K562 (cell line): Measurements from ENCODE around the gene NUMB.

Experiments
- ELF2 ChIP-seq: fragments of 250-450 bp; sonication (Bioruptor Pico); IDR thresholded peaks from 2 replicates; pipeline ENCODE4 v1.5.0; 2021; ENCODE audit warnings: mild to moderate bottlenecking
- FOXP1 ChIP-seq: sonication (generic); formaldehyde crosslinking; IDR thresholded peaks from 2 replicates; pipeline ENCODE4 v1.8.0; 2022; ENCODE audit warnings: mild to moderate bottlenecking, missing genetic modification reagents
- MAFK ChIP-seq: IDR thresholded peaks from 2 replicates; pipeline ENCODE4 v1.6.1; 2011; ENCODE audit warnings: low read length, improper control_type of control experiment
- RAD21 ChIP-seq, 2 experiments: fragments of 250-450 bp in 1 of 2; fragments of 450-650 bp in 1 of 2; sonication (Bioruptor Pico) in 1 of 2; formaldehyde crosslinking in 1 of 2; IDR thresholded peaks in 1 of 2; conservative IDR thresholded peaks in 1 of 2; 2 replicates each; pipeline versions ENCODE4 v1.4.0 to v1.8.0; 2020 to 2022; ENCODE audit warnings: mild to moderate bottlenecking in 2 of 2, moderate library complexity in 1 of 2
- TFAM ChIP-seq: fragments of 250-450 bp; sonication (Bioruptor Pico); conservative IDR thresholded peaks from 2 replicates; pipeline ENCODE4 v1.5.0; 2021; ENCODE audit warnings: mild to moderate bottlenecking, moderate library complexity
- ZC3H11A ChIP-seq: IDR thresholded peaks from 2 replicates; pipeline ENCODE4 v1.6.1; 2012; ENCODE audit warnings: low read depth, low read length, improper control_type of control experiment
- TF ChIP-seq, protein P1 (sequence below), 2 experiments: fragments of 450-650 bp in 1 of 2; sonication (generic) in 1 of 2; formaldehyde crosslinking in 1 of 2; IDR thresholded peaks in 1 of 2; conservative IDR thresholded peaks in 1 of 2; 2 replicates each; pipeline versions ENCODE4 v1.6.1 to v1.8.1; 2016 to 2023; ENCODE audit warnings: mild to moderate bottlenecking in 2 of 2, moderate library complexity in 2 of 2, inconsistent platforms in 1 of 2, missing genetic modification reagents in 1 of 2
- TF ChIP-seq, protein P2 (sequence below): fragments of 450-650 bp; formaldehyde crosslinking; IDR thresholded peaks from 2 replicates; pipeline ENCODE4 v1.4.0; 2022; ENCODE audit warnings: missing genetic modification characterization

DNA sequence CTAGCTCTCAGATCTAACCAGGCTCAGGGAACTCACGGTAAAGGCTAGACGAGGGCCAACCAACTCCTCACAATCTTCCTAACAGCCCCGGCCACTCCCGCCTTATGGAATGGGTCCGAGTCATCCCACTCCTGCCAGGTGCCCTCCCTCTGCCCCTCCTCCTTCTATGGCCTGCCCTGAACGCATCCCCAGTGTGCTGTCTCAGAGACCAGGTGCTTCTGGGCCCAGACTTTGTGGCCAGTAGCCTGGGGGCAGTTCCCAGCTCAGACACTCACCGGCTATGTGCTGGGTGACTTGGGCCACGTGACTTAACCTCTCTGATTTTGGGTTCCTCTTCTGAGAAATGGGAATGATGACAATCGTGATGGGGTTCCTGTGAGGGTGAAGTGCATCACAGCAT is 198.5 kb downstream of the NUMB start:
- no peak for TF ChIP-seq ZC3H11A
- no peak for TF ChIP-seq ELF2 (CRISPR knock-in tag)
- no peak for TF ChIP-seq MAFK
- TF ChIP-seq, protein P1, sequence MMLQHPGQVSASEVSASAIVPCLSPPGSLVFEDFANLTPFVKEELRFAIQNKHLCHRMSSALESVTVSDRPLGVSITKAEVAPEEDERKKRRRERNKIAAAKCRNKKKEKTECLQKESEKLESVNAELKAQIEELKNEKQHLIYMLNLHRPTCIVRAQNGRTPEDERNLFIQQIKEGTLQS (IDR thresholded peaks at IDR 0.05), result no peak
- TF ChIP-seq, protein P1 (CRISPR knock-in tag; conservative IDR thresholded peaks at IDR 0.05), result no peak
- TF ChIP-seq, protein P2, sequence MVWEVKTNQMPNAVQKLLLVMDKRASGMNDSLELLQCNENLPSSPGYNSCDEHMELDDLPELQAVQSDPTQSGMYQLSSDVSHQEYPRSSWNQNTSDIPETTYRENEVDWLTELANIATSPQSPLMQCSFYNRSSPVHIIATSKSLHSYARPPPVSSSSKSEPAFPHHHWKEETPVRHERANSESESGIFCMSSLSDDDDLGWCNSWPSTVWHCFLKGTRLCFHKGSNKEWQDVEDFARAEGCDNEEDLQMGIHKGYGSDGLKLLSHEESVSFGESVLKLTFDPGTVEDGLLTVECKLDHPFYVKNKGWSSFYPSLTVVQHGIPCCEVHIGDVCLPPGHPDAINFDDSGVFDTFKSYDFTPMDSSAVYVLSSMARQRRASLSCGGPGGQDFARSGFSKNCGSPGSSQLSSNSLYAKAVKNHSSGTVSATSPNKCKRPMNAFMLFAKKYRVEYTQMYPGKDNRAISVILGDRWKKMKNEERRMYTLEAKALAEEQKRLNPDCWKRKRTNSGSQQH (CRISPR knock-in tag), result no peak
- no peak for TF ChIP-seq RAD21 (CRISPR knock-in tag; conservative IDR thresholded peaks at IDR 0.05 in 1 of 2, IDR thresholded peaks at IDR 0.05 in 1 of 2)
- TF ChIP-seq TFAM (CRISPR knock-in tag), result no peak
- no peak for TF ChIP-seq FOXP1 (CRISPR knock-in tag)
